GM23338 (cell line): ENCODE results near the gene ADM2. TPM values are rescaled to one million over a fixed set of nuclear protein-coding genes. Genes with fewer than 3 reads are reported as not detected.

Source experiments
- CTCF ChIP-seq, 2 experiments: fragments of 200-600 bp in 1 of 2; sonication (generic) in 1 of 2; conservative IDR thresholded peaks; 2 replicates each; pipeline versions ENCODE4 v1.5.1 to v1.6.1; 2016 to 2017; ENCODE audit warnings: antibody characterized with exemption in 2 of 2, low read depth in 2 of 2, mild to moderate bottlenecking in 2 of 2, moderate library complexity in 1 of 2
- EZH2 ChIP-seq: fragments of 200-600 bp; sonication (generic); IDR thresholded peaks from one replicate; pipeline ENCODE4 v1.8.0; 2017; ENCODE audit warnings: antibody characterized with exemption, mild to moderate bottlenecking, low read depth; ENCODE audit not compliant: unreplicated experiment
- EZH2phosphoT487 ChIP-seq: fragments of 200-600 bp; sonication (generic); IDR thresholded peaks from one replicate; pipeline ENCODE4 v1.8.1; 2018; ENCODE audit warnings: antibody characterized with exemption; ENCODE audit not compliant: unreplicated experiment
- POLR2AphosphoS5 ChIP-seq: IDR thresholded peaks from 2 replicates; pipeline ENCODE4 v1.6.1; 2016; ENCODE audit warnings: antibody characterized with exemption, low read depth
- STAT1 ChIP-seq: IDR thresholded peaks from one replicate; pipeline ENCODE4 v1.6.1; 2016; ENCODE audit warnings: antibody characterized with exemption; ENCODE audit not compliant: unreplicated experiment
- ZNF462 ChIP-seq: fragments of 250-450 bp; sonication (Bioruptor Pico); IDR thresholded peaks from 2 replicates; pipeline ENCODE4 v1.5.0; 2020; ENCODE audit warnings: mild to moderate bottlenecking, moderate library complexity
- polyA plus RNA-seq: library from polyadenylated mRNA; unstranded; fragments of >200 nt; fragmentation: Nextera tagmentation; extraction: Ambion mirVana; gene quantifications from 2 replicates; pipeline ENCODE4 v1.2.1, GENCODE V29; 2016
- total RNA-seq: library from RNA; depleted of rRNA; stranded (reverse); fragments of >200 nt; shearing (Covaris generic); gene quantifications from 2 replicates; pipeline ENCODE4 v1.2.3, GENCODE V29; 2014

Gene ADM2
- total and polyA plus RNA-seq, 2 experiments from 2014 or later, result 3.3 to 7.1 TPM

GRCh38 chr22:50482107-50483074, 1.0 kb downstream of the ADM2 start (continued):
- TF ChIP-seq ZNF462 (CRISPR knock-in tag) (no peak), STAT1 (no peak), CTCF (conservative IDR thresholded peaks at IDR 0.05; ENCODE audit: low read depth in 2 of 2) (no peak), EZH2phosphoT487 (no peak), POLR2AphosphoS5 (no peak), EZH2 (no peak)
